AG09319 (cell line): Measurements from ENCODE around the gene GRAMD1B.

ENCODE experiments used
- DNase-seq: peaks from one replicate; pipeline ENCODE4 v3.0.0-alpha.2; 2010; ENCODE audit warnings: low read depth; ENCODE audit errors: extremely low read depth
- TF ChIP-seq, protein P1 (sequence below): IDR thresholded peaks from 2 replicates; pipeline ENCODE4 v1.5.1; 2011; ENCODE audit warnings: low read depth, mild to moderate bottlenecking, inconsistent platforms, low read length, moderate library complexity

GRAMD1B gene

DNA sequence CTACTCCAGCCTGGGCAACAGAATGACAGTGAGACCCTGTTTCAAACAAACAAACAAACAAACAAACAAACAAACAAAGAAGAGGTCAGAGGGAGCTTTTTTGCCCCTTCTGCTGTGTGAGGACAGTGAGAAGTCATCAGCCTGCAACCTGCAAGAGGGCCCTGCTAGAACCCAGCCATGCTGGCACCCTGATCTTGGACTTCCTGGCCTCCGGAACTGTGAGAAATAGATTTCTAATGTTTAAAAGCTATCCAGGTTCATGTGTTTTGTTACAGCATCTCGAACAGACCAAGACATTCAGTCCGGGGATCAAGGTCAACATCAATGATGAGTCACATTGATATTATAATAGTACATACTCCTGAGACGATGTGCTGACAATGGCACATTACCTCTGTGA is 41.4 kb upstream of the GRAMD1B start:
- no peak for DNase-seq

DNA sequence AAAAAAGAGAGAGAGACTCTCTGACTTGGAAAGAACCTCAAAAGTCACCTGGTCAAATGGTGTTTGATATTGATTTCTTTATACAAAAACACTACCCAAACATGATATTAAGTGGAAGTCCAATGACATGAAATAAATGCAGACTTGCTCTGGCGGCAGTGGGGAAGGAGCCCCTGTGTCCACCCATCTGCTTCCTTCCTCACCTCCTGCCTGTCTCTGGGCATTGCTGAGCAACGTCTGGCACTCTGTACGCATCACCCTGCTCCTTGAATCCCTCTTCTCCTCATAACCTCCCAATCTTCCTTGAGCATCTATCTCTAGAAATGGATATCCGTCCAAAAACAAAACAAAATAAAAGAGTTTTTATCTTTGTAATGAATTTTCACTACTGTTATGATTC is 39.9 kb upstream of the GRAMD1B start:
- TF ChIP-seq, protein P1, sequence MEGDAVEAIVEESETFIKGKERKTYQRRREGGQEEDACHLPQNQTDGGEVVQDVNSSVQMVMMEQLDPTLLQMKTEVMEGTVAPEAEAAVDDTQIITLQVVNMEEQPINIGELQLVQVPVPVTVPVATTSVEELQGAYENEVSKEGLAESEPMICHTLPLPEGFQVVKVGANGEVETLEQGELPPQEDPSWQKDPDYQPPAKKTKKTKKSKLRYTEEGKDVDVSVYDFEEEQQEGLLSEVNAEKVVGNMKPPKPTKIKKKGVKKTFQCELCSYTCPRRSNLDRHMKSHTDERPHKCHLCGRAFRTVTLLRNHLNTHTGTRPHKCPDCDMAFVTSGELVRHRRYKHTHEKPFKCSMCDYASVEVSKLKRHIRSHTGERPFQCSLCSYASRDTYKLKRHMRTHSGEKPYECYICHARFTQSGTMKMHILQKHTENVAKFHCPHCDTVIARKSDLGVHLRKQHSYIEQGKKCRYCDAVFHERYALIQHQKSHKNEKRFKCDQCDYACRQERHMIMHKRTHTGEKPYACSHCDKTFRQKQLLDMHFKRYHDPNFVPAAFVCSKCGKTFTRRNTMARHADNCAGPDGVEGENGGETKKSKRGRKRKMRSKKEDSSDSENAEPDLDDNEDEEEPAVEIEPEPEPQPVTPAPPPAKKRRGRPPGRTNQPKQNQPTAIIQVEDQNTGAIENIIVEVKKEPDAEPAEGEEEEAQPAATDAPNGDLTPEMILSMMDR: no peak
- no peak for DNase-seq

More for the DNA sequence above, 41.4 kb upstream of the GRAMD1B start:
- TF ChIP-seq, protein P1: no peak

DNA sequence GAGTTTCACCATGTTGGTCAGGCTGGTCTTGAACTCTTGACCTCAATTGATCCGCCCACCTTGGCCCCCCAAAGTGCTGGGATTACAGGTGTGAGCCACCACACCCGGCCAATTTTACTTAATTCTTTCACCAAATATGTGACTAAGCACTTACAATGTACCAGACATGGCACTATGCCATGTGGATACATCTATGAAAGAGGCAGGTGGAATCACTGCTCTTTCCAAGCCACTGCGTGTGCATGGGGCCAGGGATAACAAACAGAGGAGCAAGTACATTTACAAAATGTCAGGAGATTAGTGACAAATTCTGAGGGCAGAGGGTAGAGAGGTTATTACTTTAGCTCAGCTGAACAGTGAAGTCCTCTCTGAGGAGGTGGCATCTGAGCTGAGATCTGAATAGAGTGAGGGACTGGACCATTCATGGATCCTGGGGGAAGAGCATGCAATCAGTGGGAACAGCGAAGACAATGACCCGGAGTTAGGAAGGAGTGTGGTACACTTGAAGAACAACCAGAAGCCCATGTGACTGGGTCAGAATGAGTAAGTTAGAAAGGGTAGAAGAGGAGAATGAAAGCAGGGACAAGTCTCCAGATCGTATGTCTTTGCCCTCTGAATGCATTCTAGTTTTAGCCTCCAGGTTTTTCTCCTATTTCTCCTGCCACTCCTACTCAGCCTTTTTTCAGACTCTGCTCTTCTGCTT is 38.3 kb upstream of the GRAMD1B start:
- no peak for DNase-seq
- TF ChIP-seq, protein P1: no peak

DNA sequence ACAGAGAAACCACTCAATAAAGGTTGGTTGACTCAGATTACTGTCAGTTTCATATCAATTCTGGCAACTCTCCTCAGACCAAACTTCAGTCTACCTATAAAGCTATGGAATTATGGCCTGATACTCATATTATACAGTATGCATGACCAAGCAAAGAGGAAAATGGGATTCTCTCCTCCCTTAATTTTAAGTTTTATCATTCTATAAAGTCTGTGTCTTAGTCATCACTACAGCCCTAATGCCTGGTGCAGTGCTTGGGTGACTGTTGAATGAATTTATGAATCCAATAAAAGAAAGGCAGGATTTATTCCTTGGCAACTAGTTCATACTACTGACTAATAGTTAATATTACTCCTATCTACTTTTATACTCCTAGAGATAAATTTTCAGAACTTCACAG is 37.6 kb upstream of the GRAMD1B start:
- DNase-seq: no peak
- TF ChIP-seq, protein P1: no peak

DNA sequence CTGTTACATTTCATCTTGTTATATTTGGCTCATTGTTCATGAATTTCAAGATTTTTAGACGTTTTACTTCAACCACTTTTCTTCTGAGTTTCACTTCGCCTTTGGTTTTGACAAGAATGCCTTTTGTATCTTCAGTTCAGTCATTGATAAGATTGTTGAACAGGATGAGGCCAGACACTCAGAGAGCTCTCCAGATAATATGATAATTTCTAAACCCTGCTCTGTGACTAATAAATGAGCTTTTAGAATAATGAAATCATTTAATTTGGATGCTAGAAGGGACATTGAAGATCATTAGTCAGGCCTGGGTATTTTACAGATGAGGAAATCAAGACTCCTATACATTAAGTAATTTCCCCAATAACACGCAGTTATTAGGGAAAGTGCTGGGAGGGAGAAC is 37.2 kb upstream of the GRAMD1B start:
- DNase-seq: no peak
- TF ChIP-seq, protein P1: no peak

DNA sequence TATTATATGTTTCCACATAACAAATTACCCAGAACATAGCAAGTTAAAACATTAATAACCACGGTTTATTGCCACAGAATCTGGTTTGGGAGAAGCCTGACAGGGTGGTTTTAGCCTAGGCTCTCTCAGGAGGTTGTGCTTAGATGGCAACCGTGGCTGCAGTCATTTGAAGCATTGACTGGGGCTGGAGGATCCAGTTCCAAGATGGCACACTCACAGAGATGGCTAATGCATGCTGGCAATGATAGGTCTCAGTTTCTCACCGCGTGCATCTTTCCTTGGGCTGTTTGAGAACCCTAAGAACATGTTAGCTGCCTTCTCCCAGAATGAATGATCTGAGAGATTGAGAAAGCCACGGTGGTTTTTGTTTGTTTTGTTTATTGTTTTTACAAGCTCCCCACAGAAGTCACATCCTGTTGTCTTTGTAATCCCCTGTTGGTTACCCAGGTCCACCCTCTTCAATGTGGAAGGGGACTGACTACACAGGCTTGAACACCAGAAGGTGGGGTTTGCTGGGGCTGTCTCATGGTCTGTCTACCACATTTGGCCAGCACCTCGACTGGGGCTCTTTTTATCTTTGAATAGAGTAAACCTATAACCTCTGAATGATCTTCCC is 36.6 kb upstream of the GRAMD1B start:
- DNase-seq: no peak

DNA sequence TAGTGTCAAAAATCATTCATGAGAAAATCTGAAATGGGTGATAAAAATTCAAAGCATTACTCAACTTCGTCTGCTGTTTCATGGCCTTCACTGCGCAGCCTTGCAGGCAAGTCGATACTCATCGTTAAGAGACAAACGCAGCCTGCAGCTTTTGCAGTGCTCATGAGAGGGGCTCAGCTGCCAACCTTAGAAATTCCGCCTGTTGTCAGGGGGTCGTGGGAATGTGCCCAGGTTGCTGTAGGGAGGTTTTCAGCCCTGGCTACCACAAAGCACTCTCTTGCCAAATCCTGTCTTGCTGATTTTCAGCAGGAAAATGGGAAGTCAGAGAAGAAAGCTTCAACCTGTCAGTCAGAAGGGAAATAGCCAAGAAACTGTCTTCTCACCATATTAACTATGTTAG is 25.4 kb upstream of the GRAMD1B start:
- TF ChIP-seq, protein P1: no peak
- DNase-seq: no peak

More for the DNA sequence above, 36.6 kb upstream of the GRAMD1B start:
- TF ChIP-seq, protein P1: no peak
